Spleen (tissue), 7 donors: ENCODE measurements around the gene MAPKBP1.
"Not testable (repeated sequence)": the region's sequence is repeated elsewhere in the genome, so short reads cannot be mapped to it uniquely, and the experiment has no call there.

Experiments used
- POLR2A ChIP-seq, 3 donors: fragments of 450-650 bp; IDR thresholded peaks; one replicate each; pipeline ENCODE4 v1.5.1; 2017; ENCODE audit warnings: antibody characterized with exemption in 3 of 3, mild to moderate bottlenecking in 1 of 3
- POLR2AphosphoS5 ChIP-seq, 3 donors: sonication (generic); formaldehyde crosslinking; IDR thresholded peaks; one replicate each; pipeline ENCODE4 v1.5.1; 2017; ENCODE audit warnings: antibody characterized with exemption in 3 of 3
- TF ChIP-seq, protein P1 (sequence below), 11 experiments: fragments of 200-600 bp in 7 of 11; fragments of 450-650 bp in 4 of 11; sonication (generic) in 4 of 11; IDR thresholded peaks in 8 of 11; conservative IDR thresholded peaks in 3 of 11; 1 replicate in 7 of 11; 2 replicates in 4 of 11; pipeline versions ENCODE4 v1.4.0 to v1.8.0; 2016 to 2021; ENCODE audit warnings: antibody characterized with exemption in 11 of 11, inconsistent platforms in 4 of 11, mild to moderate bottlenecking in 1 of 11
- donor health status: DM: no; HTN: no; CAD: no; lungs with moderate emphysema.
- donor health status: DM: no; HTN: no; CAD: no.
- donor health status: DM: no; HTN: no; CAD: no.

DNA sequence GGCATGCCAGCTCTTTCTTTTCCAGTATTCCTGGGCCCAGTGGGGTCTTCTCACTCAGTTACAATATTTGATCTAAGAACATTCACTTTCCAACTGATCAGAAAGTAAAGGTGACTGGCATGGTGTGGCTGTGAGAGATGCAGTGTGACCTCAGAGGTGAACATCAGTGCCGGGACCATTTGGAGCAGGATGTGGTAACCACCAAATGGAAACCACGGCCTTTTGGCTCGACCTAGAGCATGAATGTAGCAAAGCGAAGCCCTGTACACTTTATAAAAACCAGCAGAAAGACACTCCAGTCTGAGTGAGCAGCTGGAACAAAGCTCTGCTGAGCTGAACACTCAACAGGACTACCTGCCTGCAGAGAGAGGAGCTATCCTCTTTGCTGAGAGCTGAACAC is 57.0 kb downstream of the MAPKBP1 start:
- TF ChIP-seq, protein P1, sequence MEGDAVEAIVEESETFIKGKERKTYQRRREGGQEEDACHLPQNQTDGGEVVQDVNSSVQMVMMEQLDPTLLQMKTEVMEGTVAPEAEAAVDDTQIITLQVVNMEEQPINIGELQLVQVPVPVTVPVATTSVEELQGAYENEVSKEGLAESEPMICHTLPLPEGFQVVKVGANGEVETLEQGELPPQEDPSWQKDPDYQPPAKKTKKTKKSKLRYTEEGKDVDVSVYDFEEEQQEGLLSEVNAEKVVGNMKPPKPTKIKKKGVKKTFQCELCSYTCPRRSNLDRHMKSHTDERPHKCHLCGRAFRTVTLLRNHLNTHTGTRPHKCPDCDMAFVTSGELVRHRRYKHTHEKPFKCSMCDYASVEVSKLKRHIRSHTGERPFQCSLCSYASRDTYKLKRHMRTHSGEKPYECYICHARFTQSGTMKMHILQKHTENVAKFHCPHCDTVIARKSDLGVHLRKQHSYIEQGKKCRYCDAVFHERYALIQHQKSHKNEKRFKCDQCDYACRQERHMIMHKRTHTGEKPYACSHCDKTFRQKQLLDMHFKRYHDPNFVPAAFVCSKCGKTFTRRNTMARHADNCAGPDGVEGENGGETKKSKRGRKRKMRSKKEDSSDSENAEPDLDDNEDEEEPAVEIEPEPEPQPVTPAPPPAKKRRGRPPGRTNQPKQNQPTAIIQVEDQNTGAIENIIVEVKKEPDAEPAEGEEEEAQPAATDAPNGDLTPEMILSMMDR (IDR thresholded peaks at IDR 0.05 in 8 of 11, conservative IDR thresholded peaks at IDR 0.05 in 3 of 11) = not testable (repeated sequence)
- TF ChIP-seq POLR2A, POLR2AphosphoS5 (IDR thresholded peaks at IDR 0.05): not testable (repeated sequence)
